ENCODE measurements around the gene PLXND1. TPM values are rescaled to one million over a fixed set of nuclear protein-coding genes. Genes with fewer than 3 reads are reported as not detected.
"Not testable (repeated sequence)": the region's sequence is repeated elsewhere in the genome, so short reads cannot be mapped to it uniquely, and the experiment has no call there.

Gene PLXND1
- total RNA-seq, 1 donor from 2014 or later = 66.3 TPM

GRCh38 chr3:129549006-129549800 is 57.3 kb downstream of the PLXND1 start:
- DNase-seq (ENCODE audit: missing footprints) = peak; percentile 35

GRCh38 chr3:129548104-129548965 is 58.1 kb downstream of the PLXND1 start:
- intact Hi-C loops (cut with DNase I) = no loop called here
- ATAC-seq (no peak), DNase-seq (ENCODE audit: missing footprints) (peak; percentile 47)

More at GRCh38 chr3:129549006-129549800, 57.3 kb downstream of the PLXND1 start:
- ATAC-seq = no peak
- intact Hi-C loops (cut with DNase I) = no loop called here

GRCh38 chr3:129547241-129547640 is 59.2 kb downstream of the PLXND1 start:
- intact Hi-C loops (cut with DNase I) = no loop called here
- DNase-seq (ENCODE audit: missing footprints) (peak; percentile 65), ATAC-seq (no peak)

GRCh38 chr3:129545951-129546350 is 60.5 kb downstream of the PLXND1 start:
- ATAC-seq; intact Hi-C loops (cut with DNase I): not testable (repeated sequence)
- peak; percentile 28 for DNase-seq (ENCODE audit: missing footprints)

- ATAC-seq (no peak), DNase-seq (ENCODE audit: missing footprints) (peak; percentile 45)
- intact Hi-C loops (cut with DNase I) = no loop called here
Observed at GRCh38 chr3:129543999-129544398, 62.5 kb downstream of the PLXND1 start.

- intact Hi-C loops (cut with DNase I) = no loop called here
- ATAC-seq (no peak), DNase-seq (ENCODE audit: missing footprints) (peak; percentile 55)
Observed at GRCh38 chr3:129543156-129543790, 63.2 kb downstream of the PLXND1 start, which contains the start of gene H1-8. Gene H1-8 (plus strand): TSS chr3:129543175. CDS start chr3:129543219, 44 bp downstream.

- DNase-seq (ENCODE audit: missing footprints) = peak; percentile 14
- intact Hi-C loops (cut with DNase I) = no loop called here
- no peak for ATAC-seq
Observed at GRCh38 chr3:129542747-129543146, 63.7 kb downstream of the PLXND1 start.

- ATAC-seq (no peak), DNase-seq (ENCODE audit: missing footprints) (peak; percentile 43)
- intact Hi-C loops (cut with DNase I) = no loop called here
Observed at GRCh38 chr3:129540776-129541516, 65.5 kb downstream of the PLXND1 start.

- ATAC-seq (no peak), DNase-seq (ENCODE audit: missing footprints) (peak; percentile 26)
- intact Hi-C loops (cut with DNase I) = no loop called here
Observed at GRCh38 chr3:129539206-129539605, 67.3 kb downstream of the PLXND1 start.

GRCh38 chr3:129536804-129537203 is 69.7 kb downstream of the PLXND1 start:
- ATAC-seq (no peak), DNase-seq (ENCODE audit: missing footprints) (peak; percentile 1)
- intact Hi-C loops (cut with DNase I) = no loop called here

- no peak for DNase-seq (ENCODE audit: missing footprints)
- ATAC-seq = no peak
- intact Hi-C loops (cut with DNase I) = no loop called here
Observed at GRCh38 chr3:129536374-129536667, 70.2 kb downstream of the PLXND1 start.

GRCh38 chr3:129535075-129535474 is 71.4 kb downstream of the PLXND1 start:
- DNase-seq (ENCODE audit: missing footprints) = peak; percentile 11
- ATAC-seq = no peak
- intact Hi-C loops (cut with DNase I) = no loop called here

GRCh38 chr3:129534428-129535027 is 71.9 kb downstream of the PLXND1 start:
- intact Hi-C loops (cut with DNase I) = no loop called here
- DNase-seq (ENCODE audit: missing footprints) = peak; percentile 6
- no peak for ATAC-seq

GRCh38 chr3:129533406-129533805 is 73.1 kb downstream of the PLXND1 start:
- intact Hi-C loops (cut with DNase I) = no loop called here
- no peak for ATAC-seq
- DNase-seq (ENCODE audit: missing footprints) = peak; percentile 30

GRCh38 chr3:129532261-129532660 is 74.2 kb downstream of the PLXND1 start:
- DNase-seq (ENCODE audit: missing footprints) (peak; percentile 42), ATAC-seq (no peak)
- intact Hi-C loops (cut with DNase I) = no loop called here

- ATAC-seq = no peak
- intact Hi-C loops (cut with DNase I) = no loop called here
- peak; percentile 47 for DNase-seq (ENCODE audit: missing footprints)
Observed at GRCh38 chr3:129531699-129532098, 74.8 kb downstream of the PLXND1 start.

GRCh38 chr3:129530821-129531220 is 75.7 kb downstream of the PLXND1 start:
- intact Hi-C loops (cut with DNase I) = no loop called here
- DNase-seq (ENCODE audit: missing footprints) (peak; percentile 44), ATAC-seq (no peak)

GRCh38 chr3:129530251-129530791 is 76.2 kb downstream of the PLXND1 start:
- DNase-seq (ENCODE audit: missing footprints) (peak; percentile 11), ATAC-seq (no peak)
- intact Hi-C loops (cut with DNase I) = no loop called here
